Measurements from ENCODE around the gene CNNM1. TPM values are rescaled to one million over a fixed set of nuclear protein-coding genes. Genes with fewer than 3 reads are reported as not detected.

CNNM1 gene
- total RNA-seq, result 0.61 TPM
- long read RNA-seq, result 0 reads

DNA sequence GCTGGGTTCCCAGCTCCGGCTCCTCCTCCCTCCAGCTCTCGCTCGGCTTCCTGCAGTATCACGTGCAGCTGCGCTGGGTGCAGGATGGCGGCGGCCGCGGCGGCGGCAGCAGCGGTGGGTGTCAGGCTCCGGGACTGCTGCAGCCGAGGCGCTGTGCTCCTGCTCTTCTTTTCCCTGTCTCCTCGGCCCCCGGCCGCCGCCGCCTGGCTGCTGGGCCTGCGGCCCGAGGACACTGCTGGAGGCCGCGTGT is at the start of gene CNNM1:
Gene CNNM1, plus strand, starts transcription at position 53 of the 250 bp plus-strand sequence. Its CDS starts 32 bp downstream, at position 85.
- no peak for DNase-seq (ENCODE audit: low spot score)

DNA sequence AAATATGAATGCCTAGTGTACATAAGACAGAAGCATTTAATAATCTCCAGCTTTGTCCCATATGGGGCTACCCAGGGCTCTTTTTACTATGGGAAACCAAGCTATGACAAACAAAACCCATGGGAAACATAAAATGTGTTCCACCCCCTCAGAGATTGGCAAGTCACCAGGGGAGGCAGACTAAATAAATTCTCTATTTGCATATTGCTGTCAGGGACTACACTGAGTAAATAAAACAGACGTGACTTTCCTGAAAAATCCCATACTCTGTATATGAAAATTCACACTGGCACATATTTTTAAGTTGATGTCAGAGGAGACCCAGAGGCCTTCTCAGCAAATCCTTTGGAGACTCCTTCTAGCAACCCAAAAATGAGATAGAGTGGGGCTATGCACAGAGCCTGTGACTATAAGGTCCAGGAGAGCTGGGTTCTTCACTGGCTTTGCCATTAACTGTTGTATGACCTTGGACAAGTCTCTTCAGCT is 49.5 kb upstream of the CNNM1 start:
- no peak for DNase-seq (ENCODE audit: low spot score)

DNA sequence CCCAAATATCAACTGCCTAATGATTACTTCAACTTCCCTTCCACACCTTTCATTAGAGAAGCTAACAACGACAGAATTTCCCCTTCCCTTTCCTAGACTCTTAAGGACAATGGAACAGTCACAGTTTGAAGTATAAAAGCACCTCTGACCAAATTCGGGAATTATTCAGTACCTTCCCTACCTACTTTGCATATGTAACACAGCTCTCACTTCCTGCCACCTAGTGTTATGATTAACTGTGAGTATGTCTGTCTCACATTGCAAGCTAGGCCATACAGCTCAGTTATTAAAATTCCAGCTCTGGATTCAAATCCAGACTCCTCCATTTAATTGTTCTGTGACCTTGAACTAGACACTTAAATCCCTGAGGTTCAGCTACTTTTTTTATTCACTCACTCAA is 48.7 kb upstream of the CNNM1 start:
- DNase-seq (ENCODE audit: low spot score), result no peak

DNA sequence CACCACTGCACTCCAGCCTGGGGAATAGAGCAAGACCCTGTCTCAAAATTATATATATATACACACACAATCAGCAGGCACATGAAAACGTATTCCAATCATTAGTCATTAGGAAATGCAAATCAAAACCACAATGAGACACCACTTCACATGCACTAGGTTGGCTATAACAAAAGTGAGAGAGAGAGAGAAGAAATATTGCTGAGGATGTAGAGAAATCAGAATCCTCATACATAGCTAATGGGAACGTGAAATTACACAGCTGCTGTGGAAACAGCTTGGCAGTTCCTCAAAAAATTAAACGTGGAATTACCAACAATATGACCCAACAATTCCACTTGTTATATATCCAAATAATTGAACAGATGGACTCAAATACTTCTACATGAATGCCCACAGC is 43.3 kb upstream of the CNNM1 start:
- DNase-seq (ENCODE audit: low spot score), result no peak

DNA sequence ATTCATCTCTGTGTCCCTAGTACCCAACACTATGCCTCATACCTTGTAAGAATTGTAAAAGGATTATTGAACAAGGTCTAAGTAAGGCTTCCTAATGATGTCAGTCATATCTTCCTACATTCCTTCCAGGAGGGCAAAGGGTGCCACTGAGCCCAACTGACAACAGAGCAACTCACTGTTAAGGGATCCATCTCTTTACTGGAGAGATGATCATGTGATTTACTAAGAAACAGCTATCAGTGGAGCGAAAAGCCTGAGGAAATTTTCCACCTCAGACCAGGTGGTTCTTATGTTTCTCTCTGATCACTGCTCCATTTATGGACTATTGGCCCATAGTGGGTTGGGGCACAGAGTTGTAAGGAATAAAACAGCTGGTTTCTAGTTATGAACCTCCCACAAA is 38.9 kb upstream of the CNNM1 start:
- DNase-seq (ENCODE audit: low spot score), result no peak

DNA sequence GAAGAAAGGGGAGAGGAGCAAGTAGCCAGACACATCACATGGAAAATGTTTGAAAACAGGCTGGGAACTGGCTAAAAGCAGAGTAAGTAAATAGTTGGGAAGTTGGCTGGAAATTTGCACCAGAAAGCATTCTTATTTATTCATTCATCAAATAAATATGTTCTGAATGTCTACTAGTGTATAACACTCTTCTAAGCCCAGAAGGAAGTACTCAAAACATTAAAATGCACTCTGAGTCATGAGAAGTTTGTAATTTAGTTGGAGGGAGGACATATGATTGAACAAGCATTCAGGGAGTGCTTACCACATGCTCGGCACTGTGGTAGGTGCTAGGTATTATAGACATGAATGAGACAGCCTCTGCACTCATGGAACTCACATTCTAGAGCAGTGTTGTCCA is 37.0 kb upstream of the CNNM1 start:
- no peak for DNase-seq (ENCODE audit: low spot score)

DNA sequence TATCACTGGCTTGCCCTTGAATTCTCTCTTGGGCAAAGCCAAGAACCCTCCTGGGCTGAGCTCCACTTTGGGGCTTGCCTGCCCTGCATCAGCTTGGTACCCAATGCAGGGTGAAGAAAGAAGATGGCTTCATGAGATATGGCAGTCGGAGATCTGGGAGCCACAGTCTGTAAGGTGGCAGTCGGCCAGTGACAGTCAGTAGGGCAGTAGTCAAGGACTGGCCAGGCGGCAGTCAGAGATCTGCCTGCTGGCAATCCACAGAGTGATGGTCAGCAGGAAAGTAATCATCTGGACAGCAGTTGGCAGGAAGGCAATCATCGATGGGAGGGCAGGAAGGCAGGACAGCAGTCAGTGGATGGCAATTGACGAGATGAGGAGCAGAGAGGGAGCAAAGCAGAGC is 32.6 kb upstream of the CNNM1 start:
- DNase-seq (ENCODE audit: low spot score), result no peak

DNA sequence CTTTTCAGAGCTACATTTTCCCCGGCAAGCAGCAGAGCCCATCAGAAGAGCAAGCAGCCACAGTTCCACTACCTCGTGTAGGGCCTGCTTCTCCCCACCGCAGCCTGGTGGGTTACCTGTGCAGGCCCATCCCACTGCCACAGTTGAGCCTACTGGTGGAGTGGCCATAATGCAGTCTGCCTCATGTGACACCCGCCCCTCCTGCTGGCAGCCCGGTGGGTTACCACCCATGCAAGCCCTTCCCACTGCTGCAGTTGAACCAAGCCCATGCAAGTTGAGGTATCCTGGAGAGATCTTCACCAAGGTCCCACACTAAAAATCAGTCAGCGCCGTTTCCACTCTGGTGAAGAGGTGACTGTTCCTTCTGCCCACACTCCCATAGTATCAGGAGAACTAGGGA is 32.1 kb upstream of the CNNM1 start:
- no peak for DNase-seq (ENCODE audit: low spot score)

DNA sequence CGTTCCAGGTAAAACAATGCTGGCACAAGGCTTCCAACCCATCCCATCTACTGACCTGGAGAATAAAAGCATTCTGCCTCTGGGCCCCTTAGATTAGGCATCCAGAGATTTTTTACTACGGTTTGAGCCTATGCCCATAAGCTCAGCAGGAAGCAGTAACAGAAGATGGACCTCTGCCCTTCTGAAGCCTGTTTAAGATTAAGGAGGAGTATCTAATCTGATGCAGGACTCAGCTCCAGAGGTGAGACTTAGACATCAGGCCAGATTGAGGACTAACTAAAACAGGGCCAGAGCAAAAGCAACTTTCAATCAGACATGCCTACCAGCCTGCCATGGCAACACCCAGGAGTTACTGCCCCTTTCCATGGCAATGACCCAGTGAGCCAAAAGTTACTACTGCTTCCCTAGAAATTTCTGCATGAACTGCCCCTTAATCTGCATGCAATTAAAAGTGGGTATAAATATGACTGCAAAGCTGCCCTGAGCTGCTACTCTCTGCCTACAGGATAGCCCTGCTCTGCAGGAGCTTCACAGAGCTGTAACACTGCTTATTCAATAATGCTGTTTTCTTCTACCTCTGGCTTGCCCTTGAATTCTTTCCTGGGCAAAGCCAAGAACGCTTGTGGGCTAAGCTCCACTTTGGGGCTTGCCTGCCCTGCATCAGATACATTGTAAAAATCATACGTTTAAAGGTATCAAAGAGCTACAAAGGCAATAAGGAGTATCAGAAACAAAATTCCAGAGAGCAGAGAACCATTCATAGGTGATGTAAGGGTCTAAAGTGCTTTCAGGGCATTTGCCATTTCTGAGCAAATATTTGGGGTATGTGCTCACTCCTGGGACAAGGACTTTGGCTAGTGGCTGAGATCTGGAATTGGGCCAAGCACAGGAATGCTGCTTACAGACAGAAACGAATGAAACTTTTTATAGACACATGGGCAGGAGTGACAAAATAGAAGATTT is 25.0 kb upstream of the CNNM1 start:
- no peak for DNase-seq (ENCODE audit: low spot score)

DNA sequence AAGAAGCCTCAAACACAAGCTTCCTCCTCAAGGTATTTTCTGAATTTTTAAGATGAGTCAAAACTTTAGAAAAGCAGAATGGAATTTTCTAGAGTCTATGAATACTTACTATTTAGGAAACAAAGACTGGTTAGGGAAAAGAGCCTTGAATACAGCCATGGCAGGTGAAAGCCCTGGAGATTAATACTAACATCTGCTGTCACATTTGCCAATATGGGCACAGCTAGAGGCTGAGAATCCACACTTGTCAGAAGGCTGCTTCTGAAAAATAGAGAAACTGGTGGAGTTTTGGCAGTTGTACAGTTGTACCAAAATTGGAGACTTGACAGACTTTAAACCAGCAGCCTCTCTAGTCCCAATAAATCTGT is 24.3 kb upstream of the CNNM1 start:
- DNase-seq (ENCODE audit: low spot score), result no peak

DNA sequence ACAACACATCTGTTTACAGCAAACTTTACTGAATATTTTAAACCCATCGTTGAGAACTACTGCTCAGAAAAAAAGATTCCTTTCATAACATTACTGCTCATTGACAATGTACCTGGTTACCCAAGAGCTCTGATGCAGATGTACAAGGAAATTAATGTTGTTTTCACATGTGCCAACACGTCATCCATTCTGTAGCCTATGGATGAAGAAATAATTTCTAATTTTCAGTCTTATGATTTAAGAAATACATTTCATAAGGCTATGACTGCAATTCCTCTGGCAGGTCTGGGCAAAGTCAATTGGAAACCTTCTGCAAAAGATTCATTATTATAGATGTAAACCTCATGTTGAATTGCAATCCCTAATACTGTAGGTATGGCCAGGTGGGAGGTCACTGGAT is 16.7 kb upstream of the CNNM1 start:
- no peak for DNase-seq (ENCODE audit: low spot score)

DNA sequence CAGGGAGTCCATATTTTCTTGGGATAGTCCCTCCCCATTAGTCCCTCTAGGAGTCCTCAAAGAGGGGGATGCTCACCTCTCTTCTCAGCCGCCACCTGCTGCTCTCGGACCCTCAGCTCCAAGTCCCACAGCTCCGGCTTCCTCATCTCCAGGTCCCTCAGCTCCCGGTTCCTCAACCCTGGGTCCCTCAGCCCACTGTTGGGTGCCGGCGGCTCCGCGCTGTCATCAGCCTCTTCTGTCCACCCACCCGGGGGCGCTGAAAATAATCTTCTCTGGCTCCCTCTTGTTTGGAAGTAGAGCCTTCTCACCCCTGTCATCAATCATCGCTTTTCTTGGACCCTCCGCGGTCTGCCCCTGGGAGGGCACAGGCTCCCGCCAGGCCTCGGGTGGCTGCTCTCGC is 13.3 kb upstream of the CNNM1 start:
- DNase-seq (ENCODE audit: low spot score), result no peak

DNA sequence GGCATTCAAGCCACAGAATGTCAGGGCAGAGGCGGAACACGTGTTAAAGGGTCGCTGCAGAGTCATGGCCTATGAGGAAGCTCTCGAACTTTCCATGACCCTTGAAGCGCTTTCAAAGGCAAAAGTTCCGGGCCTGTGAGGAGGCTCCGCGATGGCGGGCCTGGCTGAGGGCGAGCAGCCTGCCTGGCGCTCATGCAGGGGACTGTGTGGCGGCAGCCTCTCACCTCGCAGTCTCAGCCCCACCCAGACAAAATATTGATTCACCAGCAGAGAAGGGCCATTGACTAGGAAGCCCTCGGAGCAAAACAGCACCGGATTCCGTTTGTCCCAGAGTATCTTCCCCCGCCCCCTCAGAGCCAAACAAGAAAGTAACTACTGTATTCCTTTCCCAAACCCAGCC is 12.8 kb upstream of the CNNM1 start:
- DNase-seq (ENCODE audit: low spot score), result no peak

DNA sequence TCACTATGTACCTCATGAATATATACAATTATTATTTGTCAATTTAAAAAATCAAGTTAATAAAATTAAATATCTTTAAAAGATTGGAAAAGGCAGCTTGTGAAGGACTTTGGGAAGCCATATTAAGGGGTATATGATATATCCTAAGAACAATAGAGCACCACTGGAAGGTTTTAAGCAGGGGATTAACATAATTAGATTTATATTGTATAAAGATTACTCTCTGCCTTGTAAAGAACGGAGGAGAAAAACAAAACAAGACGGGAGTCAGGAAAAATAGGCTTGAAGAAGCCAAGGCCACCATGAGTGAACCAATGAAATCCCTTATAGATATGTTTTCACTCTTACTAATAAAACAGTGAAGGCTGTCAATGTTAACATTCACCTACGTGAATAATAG is 11.1 kb upstream of the CNNM1 start:
- DNase-seq (ENCODE audit: low spot score), result no peak

DNA sequence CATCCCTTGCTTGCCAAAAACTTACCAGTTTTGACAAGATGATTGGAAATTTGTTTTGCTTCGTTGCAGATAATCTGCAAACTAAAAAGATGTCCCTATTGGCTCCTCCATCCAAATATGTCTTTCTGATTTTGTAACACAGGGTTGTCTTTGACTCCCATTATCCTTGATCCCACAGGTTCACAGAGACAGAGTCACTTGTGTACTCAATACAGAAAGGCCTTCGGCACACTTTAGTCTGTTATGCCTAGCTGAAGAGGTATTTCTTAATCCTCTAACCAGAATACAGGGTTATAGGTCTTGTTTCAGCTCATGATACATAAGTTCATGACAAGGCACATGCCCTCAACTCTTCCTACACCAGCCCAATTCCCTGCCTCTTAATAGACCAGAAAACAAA is 10.7 kb upstream of the CNNM1 start:
- DNase-seq (ENCODE audit: low spot score), result no peak

DNA sequence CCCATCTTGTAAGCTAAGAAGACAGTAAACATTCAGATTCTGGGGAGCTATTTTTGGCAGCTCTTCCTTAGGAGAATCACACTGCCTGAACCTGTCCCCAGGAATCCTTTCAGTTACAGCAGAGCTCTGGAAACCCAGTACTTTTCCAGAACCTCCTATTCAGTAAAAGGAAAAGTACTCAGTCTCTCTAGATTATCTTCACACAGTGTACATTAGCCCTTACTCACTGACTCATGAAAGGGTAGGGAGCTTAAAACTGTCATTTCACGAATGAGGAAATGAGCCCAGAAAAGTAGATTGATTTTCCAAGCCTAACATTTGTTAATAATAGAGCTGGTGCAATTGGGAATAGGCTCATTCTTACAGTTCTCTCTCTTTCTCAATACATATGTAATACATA is 3.9 kb upstream of the CNNM1 start:
- DNase-seq (ENCODE audit: low spot score), result no peak

DNA sequence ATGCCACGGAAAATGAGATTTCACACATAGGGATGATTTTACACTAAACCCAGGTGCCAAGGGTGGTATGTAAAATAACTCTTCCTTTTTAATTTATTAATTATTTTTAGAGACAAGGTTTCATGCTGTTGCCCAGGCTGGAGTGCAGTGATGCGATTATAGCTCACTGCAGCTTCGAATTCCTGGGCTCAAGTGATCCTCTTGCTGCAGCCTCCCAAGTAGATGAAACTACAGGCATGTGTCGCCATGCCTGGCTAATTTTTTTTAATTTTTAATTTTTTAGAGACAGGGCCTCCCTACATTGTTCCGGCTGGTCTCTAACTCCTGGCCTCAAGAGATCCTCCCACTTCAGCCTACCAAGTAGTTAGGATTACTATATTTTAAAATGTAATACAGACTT is 2.3 kb upstream of the CNNM1 start:
- DNase-seq (ENCODE audit: low spot score), result no peak

DNA sequence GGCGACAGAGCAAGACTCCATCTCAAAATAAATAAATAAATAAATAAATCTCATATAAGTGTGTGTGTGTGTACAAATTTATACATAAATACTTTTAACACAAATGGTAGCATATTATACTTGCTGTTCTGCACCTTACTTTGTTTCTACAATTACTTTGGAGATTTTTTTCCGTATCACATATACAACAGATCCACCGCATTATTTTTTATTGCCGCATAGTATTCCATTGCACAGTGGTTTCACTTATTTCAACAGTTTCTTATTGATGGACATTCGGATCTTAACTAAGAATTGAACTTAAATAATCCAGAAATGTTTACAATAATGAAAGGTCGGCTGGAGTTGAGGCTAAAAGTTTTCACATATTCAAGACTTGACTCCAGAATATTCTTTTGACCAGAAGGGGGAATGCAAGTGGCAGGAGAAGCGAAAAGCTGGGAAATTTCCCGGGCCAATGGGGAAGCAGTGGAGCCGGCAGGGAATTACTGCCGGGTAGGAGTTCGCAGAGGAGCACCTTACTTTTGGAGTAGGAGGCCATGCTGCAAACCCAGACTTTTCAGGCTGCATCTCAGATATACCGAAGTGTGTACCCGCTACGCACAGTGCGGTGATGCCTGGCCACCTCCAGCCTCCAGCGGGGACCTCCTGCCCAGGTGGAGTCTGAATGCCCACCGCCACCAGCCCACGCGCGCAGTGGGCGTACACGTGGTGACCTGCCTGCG is 415 bp upstream of the CNNM1 start:
- DNase-seq (ENCODE audit: low spot score), result no peak

DNA sequence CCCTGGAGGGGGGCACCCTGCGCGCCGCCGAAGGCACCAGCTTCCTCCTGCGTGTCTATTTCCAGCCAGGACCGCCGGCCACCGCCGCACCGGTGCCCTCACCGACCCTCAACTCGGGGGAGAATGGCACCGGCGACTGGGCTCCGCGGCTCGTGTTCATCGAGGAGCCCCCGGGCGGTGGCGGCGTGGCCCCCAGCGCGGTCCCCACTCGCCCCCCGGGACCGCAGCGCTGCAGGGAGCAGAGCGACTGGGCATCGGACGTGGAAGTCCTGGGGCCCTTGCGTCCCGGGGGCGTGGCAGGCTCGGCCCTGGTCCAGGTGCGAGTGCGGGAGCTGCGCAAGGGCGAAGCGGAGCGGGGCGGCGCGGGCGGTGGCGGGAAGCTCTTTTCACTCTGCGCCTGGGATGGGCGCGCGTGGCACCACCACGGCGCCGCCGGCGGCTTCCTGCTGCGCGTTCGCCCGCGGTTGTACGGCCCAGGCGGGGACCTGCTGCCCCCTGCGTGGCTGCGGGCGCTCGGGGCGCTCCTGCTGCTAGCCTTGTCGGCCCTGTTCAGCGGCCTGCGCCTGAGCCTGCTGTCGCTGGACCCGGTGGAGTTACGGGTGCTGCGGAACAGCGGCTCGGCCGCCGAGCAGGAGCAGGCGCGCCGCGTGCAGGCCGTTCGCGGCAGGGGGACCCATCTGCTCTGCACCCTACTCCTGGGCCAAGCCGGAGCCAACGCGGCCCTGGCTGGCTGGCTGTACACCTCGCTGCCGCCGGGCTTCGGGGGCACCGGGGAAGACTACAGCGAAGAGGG is 594 bp downstream of the CNNM1 start:
- DNase-seq (ENCODE audit: low spot score), result no peak

DNA sequence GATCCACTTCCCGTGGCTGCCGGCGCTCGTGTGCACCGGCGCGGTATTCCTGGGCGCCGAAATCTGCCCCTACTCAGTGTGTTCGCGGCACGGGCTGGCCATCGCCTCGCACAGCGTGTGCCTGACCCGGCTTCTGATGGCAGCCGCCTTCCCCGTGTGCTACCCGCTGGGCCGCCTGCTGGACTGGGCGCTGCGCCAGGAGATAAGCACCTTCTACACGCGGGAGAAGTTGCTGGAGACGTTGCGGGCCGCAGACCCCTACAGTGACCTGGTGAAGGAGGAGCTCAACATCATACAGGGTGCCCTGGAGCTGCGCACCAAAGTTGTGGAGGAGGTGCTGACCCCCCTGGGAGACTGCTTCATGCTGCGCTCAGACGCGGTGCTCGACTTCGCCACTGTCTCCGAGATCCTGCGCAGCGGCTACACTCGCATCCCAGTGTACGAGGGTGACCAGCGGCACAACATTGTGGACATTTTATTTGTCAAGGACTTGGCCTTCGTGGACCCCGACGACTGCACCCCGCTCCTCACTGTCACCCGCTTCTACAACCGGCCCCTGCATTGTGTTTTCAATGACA is 1.3 kb downstream of the CNNM1 start:
- no peak for DNase-seq (ENCODE audit: low spot score)

DNA sequence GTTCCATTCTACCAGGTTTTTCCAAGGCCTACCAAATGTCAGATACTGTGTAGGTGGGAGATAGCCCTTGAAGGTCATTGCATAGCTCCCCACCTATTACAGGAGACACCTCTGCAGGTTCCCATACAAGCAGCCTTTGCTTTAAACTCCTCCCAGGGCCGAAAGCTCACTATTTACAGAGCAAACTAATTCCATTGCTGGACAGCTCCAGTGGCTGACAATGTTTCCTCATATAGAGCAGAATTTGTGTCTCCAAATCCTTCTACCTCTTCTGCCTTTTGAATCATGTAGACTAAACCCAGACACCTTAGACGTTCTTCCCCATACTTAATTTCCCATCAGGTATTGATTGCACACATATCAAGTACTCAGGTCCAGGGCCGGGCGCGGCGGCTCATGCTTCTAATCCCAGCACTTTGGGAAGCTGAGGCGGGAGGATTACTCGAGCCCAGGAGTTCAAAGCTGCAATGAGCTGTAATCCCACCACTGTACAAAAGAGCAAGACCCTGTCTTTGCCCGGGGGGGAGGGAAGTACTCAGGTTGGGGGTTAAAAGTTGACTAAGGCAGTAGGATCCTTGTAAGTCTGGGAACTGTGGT is 2.1 kb downstream of the CNNM1 start:
- no peak for DNase-seq (ENCODE audit: low spot score)
